K562 (cell line): ENCODE measurements around the gene NOSIP. TPM values are rescaled to one million over a fixed set of nuclear protein-coding genes. Genes with fewer than 3 reads are reported as not detected.

Experiments used
- ATAC-seq: fragments of 200-7000 bp; cut with Tn5 transposase; 3 replicates; pipeline ENCODE4 v1.9.1; 2020; ENCODE audit warnings: moderate library complexity
- BruUV-seq: library from RNA; stranded (reverse); fragments of 400-500 nt; replicated peaks from 2 replicates; lab custom pipeline; 2021; lab: Mats Ljungman, UMichigan
- CTCF ChIA-PET: fragments of 300-600 bp; formaldehyde crosslinking; extraction: SDS; loops from one replicate; lab custom pipeline; 2021; ENCODE audit warnings: low intra/inter-chr PET ratio; lab: Yijun Ruan, JAX
- POLR2A ChIA-PET: fragments of 300-600, 350-650 bp; sonication (Branson Sonifier 250); formaldehyde crosslinking; extraction: SDS; loops from one replicate; lab custom pipeline; 2021; ENCODE audit warnings: antibody characterized with exemption, inconsistent platforms; lab: Yijun Ruan, JAX
- DNase-seq, 4 experiments: peaks; one replicate each; pipeline versions ENCODE4 v3.0.0 to v3.0.0-alpha.2; 2011 to 2018; ENCODE audit warnings: low spot score in 3 of 4, mixed read lengths in 3 of 4; ENCODE audit errors: extremely low read depth in 1 of 4
- FAIRE-seq: peaks from 2 replicates; lab custom pipeline; 2011; peaks lifted over from hg19 to GRCh38; lab: Jason Lieb, UNC
- H2AFZ ChIP-seq: 2 replicates; pipeline ENCODE4 v1.6.0; 2011; ENCODE audit warnings: low read depth, low read length, control low read depth, inconsistent platforms
- H3K27ac ChIP-seq: fragments of 200-600 bp; 3 replicates; pipeline ENCODE4 v1.8.0; 2011; ENCODE audit warnings: low read depth, mild to moderate bottlenecking, control low read depth, inconsistent platforms, low read length, moderate library complexity, mixed read lengths; ENCODE audit errors: extremely low read depth
- H3K27me3 ChIP-seq, 2 experiments: fragments of 300-600 bp in 1 of 2; 2 replicates in 1 of 2; 3 replicates in 1 of 2; pipeline versions ENCODE4 v1.6.0 to v1.8.0; 2011; ENCODE audit warnings: inconsistent platforms in 2 of 2, low read length in 2 of 2, mild to moderate bottlenecking in 1 of 2, mixed read lengths in 1 of 2, moderate library complexity in 1 of 2; ENCODE audit not compliant: control insufficient read depth in 2 of 2, insufficient read depth in 2 of 2
- H3K36me3 ChIP-seq: fragments of 300-600 bp; 3 replicates; pipeline ENCODE4 v1.8.0; 2011; ENCODE audit warnings: mild to moderate bottlenecking, low read length, inconsistent platforms; ENCODE audit not compliant: control insufficient read depth, insufficient read depth
- H3K4me1 ChIP-seq, 2 experiments: fragments of 200-600 bp in 1 of 2; replicated peaks in 1 of 2; 2 replicates in 1 of 2; 3 replicates in 1 of 2; pipeline versions ENCODE4 v1.5.1 to v1.8.0; 2011; ENCODE audit warnings: inconsistent platforms in 2 of 2, low read length in 2 of 2, mild to moderate bottlenecking in 1 of 2, mixed read lengths in 1 of 2, moderate library complexity in 1 of 2; ENCODE audit not compliant: control insufficient read depth in 2 of 2, insufficient read depth in 2 of 2
- H3K4me2 ChIP-seq: 2 replicates; pipeline ENCODE4 v1.6.1; 2011; ENCODE audit warnings: low read length, control low read depth, inconsistent platforms, mixed read lengths; ENCODE audit not compliant: insufficient read depth
- H3K4me3 ChIP-seq: fragments of 200-600 bp; sonication (generic), shearing (Covaris generic); 2 replicates; pipeline ENCODE4 v1.5.1; 2016; ENCODE audit warnings: control low read depth, inconsistent platforms
- H3K79me2 ChIP-seq: fragments of 200-600 bp; 3 replicates; pipeline ENCODE4 v1.8.0; 2011; ENCODE audit warnings: low read length, inconsistent platforms; ENCODE audit not compliant: control insufficient read depth, insufficient read depth
- H3K9ac ChIP-seq, 2 experiments: 2 replicates each; pipeline versions ENCODE4 v1.6.0 to v1.6.1; 2011; ENCODE audit warnings: low read depth in 2 of 2, low read length in 2 of 2, control low read depth in 1 of 2, inconsistent platforms in 1 of 2, mild to moderate bottlenecking in 1 of 2, mixed read lengths in 1 of 2; ENCODE audit not compliant: insufficient read depth in 1 of 2
- H3K9me1 ChIP-seq: one replicate; pipeline ENCODE4 v1.6.0; 2011; ENCODE audit warnings: inconsistent platforms, mild to moderate bottlenecking, low read length, moderate library complexity; ENCODE audit not compliant: control insufficient read depth, insufficient read depth
- H3K9me3 ChIP-seq: replicated peaks from 2 replicates; pipeline ENCODE4 v1.5.1; 2011; ENCODE audit warnings: low read depth, low read length, inconsistent platforms; ENCODE audit not compliant: control insufficient read depth, insufficient read depth
- H4K20me1 ChIP-seq: replicated peaks from 2 replicates; pipeline ENCODE4 v1.6.1; 2011; ENCODE audit warnings: low read length, inconsistent platforms, mixed read lengths; ENCODE audit not compliant: control insufficient read depth, insufficient read depth
- BHLHE40 ChIP-seq: IDR thresholded peaks from 2 replicates; pipeline ENCODE4 v1.6.1; 2011; ENCODE audit warnings: low read length, improper control_type of control experiment
- CHD4 ChIP-seq: fragments of 200-600 bp; sonication (generic); IDR thresholded peaks from 3 replicates; pipeline ENCODE4 v1.6.1; 2012; ENCODE audit warnings: low read depth, mild to moderate bottlenecking, mixed read lengths, low read length, inconsistent platforms; ENCODE audit not compliant: insufficient read depth, insufficient replicate concordance, poor library complexity, severe bottlenecking
- MEIS2 ChIP-seq: fragments of 450-650 bp; IDR thresholded peaks from 2 replicates; pipeline ENCODE4 v1.6.1; 2014; ENCODE audit warnings: mild to moderate bottlenecking; ENCODE audit not compliant: partially characterized antibody
- NONO ChIP-seq, 2 experiments: fragments of 200-400 bp in 1 of 2; fragments of 450-650 bp in 1 of 2; formaldehyde crosslinking in 1 of 2; IDR thresholded peaks; 2 replicates each; pipeline ENCODE4 v1.6.1; 2017; ENCODE audit warnings: low read depth in 2 of 2, mild to moderate bottlenecking in 2 of 2, moderate library complexity in 2 of 2, low read length in 1 of 2
- POLR2G ChIP-seq: fragments of 200-400 bp; formaldehyde crosslinking; IDR thresholded peaks from 2 replicates; pipeline ENCODE4 v1.6.1; 2017; ENCODE audit warnings: low read depth, mild to moderate bottlenecking, antibody characterized with exemption, low read length, moderate library complexity
- SMAD2 ChIP-seq: fragments of 150-350 bp; IDR thresholded peaks from 2 replicates; pipeline ENCODE4 v1.6.1; 2014; ENCODE audit warnings: low read depth, mild to moderate bottlenecking, low read length
- THRAP3 ChIP-seq: fragments of 450-650 bp; IDR thresholded peaks from 2 replicates; pipeline ENCODE4 v1.6.1; 2016; ENCODE audit warnings: mild to moderate bottlenecking, inconsistent platforms, borderline replicate concordance
- ZNF778 ChIP-seq: fragments of 450-650 bp; formaldehyde crosslinking; IDR thresholded peaks from 2 replicates; pipeline ENCODE4 v1.4.0; 2020; ENCODE audit warnings: mild to moderate bottlenecking, moderate library complexity
- ZNF780A ChIP-seq: fragments of 250-450 bp; sonication (Bioruptor Pico); IDR thresholded peaks from 2 replicates; pipeline ENCODE4 v1.5.0; 2021; ENCODE audit warnings: mild to moderate bottlenecking
- WGBS: fragments of 100-300 bp; shearing (Covaris generic); methylation state at CpG from one replicate; pipeline ENCODE4 v1.1.6; 2016; ENCODE audit warnings: low coverage, mixed read lengths; ENCODE audit not compliant: insufficient coverage; ENCODE audit errors: missing lambda C conversion rate; 5-methylcytosine and 5-hydroxymethylcytosine counted together
- in situ Hi-C: fragments of 300-500 bp; cut with MboI; formaldehyde crosslinking; loops from 4 replicates; pipeline ENCODE4 v1.15.0; 2018; ENCODE audit warnings: inconsistent platforms, mixed read lengths
- intact Hi-C: fragments of 100-400 bp; cut with micrococcal nuclease; formaldehyde crosslinking; loops from 2 replicates; pipeline ENCODE4 v1.14.2; 2022
- polyA plus RNA-seq, 8 experiments: library from polyadenylated mRNA; depleted of rRNA in 4 of 8; stranded (reverse) in 5 of 8; unstranded in 3 of 8; fragments of >200 nt; fragmentation: Nextera tagmentation in 2 of 8; fragmentation: Illumina TruSeq in 1 of 8; extraction: Ambion mirVana in 2 of 8; extraction: Trizol in 1 of 8; gene quantifications; 2 replicates each; pipeline versions ENCODE4 v1.2.1 to v1.2.3, GENCODE V29; 2011 to 2014; ENCODE audit warnings: inconsistent platforms in 1 of 8, missing spikeins in 1 of 8
- total RNA-seq, 7 experiments: library from RNA; depleted of rRNA in 6 of 7; stranded (reverse); fragments of >200 nt in 6 of 7; fragmentation: Illumina TruSeq in 2 of 7; extraction: Trizol in 2 of 7; gene quantifications; 2 replicates each; pipeline versions ENCODE4 v1.2.1 to v1.2.3, GENCODE V29; 2011 to 2021; ENCODE audit warnings: low replicate concordance in 1 of 7
- TF ChIP-seq, protein P1 (sequence below), 2 experiments: fragments of 150-350 bp in 1 of 2; IDR thresholded peaks; 2 replicates each; pipeline ENCODE4 v1.6.1; 2012 to 2016; ENCODE audit warnings: low read depth in 2 of 2, low read length in 2 of 2, mild to moderate bottlenecking in 1 of 2, moderate library complexity in 1 of 2
- TF ChIP-seq, protein P2 (sequence below): sonication (generic); formaldehyde crosslinking; IDR thresholded peaks from 2 replicates; pipeline ENCODE4 v1.8.1; 2022; ENCODE audit warnings: missing genetic modification reagents

Gene NOSIP
- total and polyA plus RNA-seq, 9 of the 15 experiments (the other 6 are each of a cell fraction or from before 2014, with no cell fraction given), result 14.4 to 153 (median 79.9) TPM

DNA sequence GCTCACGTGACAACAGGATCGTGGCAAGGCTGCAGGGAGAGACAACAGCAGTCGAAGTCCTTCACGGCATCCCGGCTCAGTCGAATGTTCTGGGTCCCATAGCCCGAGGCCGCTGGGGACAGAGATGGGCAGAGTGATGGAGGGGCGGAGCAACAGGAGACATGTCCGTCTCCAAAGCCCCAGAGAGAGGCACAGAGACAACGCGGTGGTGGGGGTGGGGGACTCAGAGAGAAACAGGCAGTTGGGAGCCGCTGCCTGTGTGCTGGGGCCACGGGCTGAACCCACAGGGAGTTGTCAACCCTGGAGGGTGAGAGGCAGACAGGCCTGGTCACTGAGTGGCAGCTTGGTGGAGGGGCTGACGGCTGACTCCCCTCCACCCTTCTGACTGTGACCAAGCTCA lies 20.4 kb downstream of the NOSIP start:
- in situ Hi-C loops (no loop called here), intact Hi-C loops (no loop called here)
- no peaks in the 10 kb centered on the region; the same call in 1 of the 2 replicates for H4K20me1 ChIP-seq
- H2AFZ ChIP-seq, result no peak overlapping the region
- H3K27me3 ChIP-seq, result no peaks in the 10 kb centered on the region
- H3K9ac ChIP-seq, result peak overlapping the region in 1 of 2 experiments; percentile 88; a peak in 2 of 4 replicates
- FAIRE-seq (no peak), ATAC-seq (no peak), DNase-seq (no peak)
- H3K4me2 ChIP-seq, result peak overlapping the region; percentile 52; the same call in 1 of the 2 replicates
- WGBS, result 80% methylated on average over 13 of the region's 15 CpGs
- no peaks in the 10 kb centered on the region for H3K9me1 ChIP-seq
- H3K4me3 ChIP-seq, result no peak overlapping the region
- ChIA-PET CTCF (no interaction called here), POLR2A (interaction anchor here (0.6 to 2.1 kb wide), 5 partner anchors 11 to 272 kb away, joined by 3 to 6 read pairs (median 4); no protein-coding TSS in a partner anchor)
- H3K79me2 ChIP-seq, result peaks cover 28% of the 10 kb centered on the region
- BruUV-seq, result no TSS peak
- 0 out of 2 replicates have a peak, but pooled peaks have one; percentile 47 for TF ChIP-seq POLR2G
- TF ChIP-seq MEIS2, result no peak
- no peak overlapping the region; the same call in 2 of the 3 replicates for H3K27ac ChIP-seq
- peaks cover 65% of the 10 kb centered on the region for H3K36me3 ChIP-seq
- H3K4me1 ChIP-seq, result peaks cover 12 to 35% of the 10 kb centered on the region in 2 experiments
- no peaks in the 10 kb centered on the region for H3K9me3 ChIP-seq

DNA sequence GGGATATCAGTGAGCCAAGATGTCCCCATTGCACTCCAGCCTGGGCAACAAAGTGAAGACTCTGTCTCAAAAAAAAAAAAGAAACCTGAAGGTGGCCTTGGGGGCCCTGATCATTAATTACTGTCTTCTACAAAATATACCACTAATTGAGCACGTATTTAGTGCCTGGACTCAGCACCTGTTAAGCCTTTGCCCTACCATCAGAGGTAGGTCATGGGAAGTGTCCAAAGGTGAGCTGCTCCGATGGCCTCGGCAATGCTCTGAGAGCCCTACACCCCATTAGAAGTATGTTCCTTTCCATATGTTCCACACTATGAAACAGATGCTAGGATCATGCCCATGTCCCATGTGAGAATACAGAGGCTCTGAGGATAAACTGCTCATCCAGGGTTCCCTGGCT lies 20.9 kb downstream of the NOSIP start:
- Histone ChIP-seq H3K9ac (peak overlapping the region in 1 of 2 experiments; percentile 88; a peak in 2 of 4 replicates), H3K4me2 (no peak overlapping the region), H3K79me2 (peaks cover 23% of the 10 kb centered on the region), H2AFZ (no peak overlapping the region), H3K27me3 (no peaks in the 10 kb centered on the region), H3K9me1 (no peaks in the 10 kb centered on the region), H4K20me1 (no peaks in the 10 kb centered on the region; the same call in 1 of the 2 replicates), H3K4me1 (peaks cover 12 to 39% of the 10 kb centered on the region in 2 experiments), H3K9me3 (no peaks in the 10 kb centered on the region), H3K27ac (no peak overlapping the region), H3K36me3 (peaks cover 69% of the 10 kb centered on the region), H3K4me3 (no peak overlapping the region)
- DNase-seq, result no peak
- CTCF ChIA-PET, result no interaction called here
- no TSS peak for BruUV-seq
- no peak for ATAC-seq
- whole genome bisulfite sequencing, result 94% methylated on average over 3 of the region's 3 CpGs
- POLR2A ChIA-PET, result interaction anchor here (0.6 to 2.1 kb wide), 6 partner anchors 9 to 272 kb away, joined by 3 to 6 read pairs (median 4); no protein-coding TSS in a partner anchor
- intact Hi-C loops (no loop called here), in situ Hi-C loops (no loop called here)
- no peak for FAIRE-seq
- TF ChIP-seq ZNF778 (CRISPR knock-in tag) (no peak), NONO (IDR thresholded peaks at IDR 0.05; ENCODE audit: low read depth in 2 of 2, low read length in 1 of 2) (no peak), CHD4 (no peak), SMAD2 (no peak), BHLHE40 (no peak), ZNF780A (CRISPR knock-in tag) (no peak), THRAP3 (no peak)
- TF ChIP-seq, protein P1, sequence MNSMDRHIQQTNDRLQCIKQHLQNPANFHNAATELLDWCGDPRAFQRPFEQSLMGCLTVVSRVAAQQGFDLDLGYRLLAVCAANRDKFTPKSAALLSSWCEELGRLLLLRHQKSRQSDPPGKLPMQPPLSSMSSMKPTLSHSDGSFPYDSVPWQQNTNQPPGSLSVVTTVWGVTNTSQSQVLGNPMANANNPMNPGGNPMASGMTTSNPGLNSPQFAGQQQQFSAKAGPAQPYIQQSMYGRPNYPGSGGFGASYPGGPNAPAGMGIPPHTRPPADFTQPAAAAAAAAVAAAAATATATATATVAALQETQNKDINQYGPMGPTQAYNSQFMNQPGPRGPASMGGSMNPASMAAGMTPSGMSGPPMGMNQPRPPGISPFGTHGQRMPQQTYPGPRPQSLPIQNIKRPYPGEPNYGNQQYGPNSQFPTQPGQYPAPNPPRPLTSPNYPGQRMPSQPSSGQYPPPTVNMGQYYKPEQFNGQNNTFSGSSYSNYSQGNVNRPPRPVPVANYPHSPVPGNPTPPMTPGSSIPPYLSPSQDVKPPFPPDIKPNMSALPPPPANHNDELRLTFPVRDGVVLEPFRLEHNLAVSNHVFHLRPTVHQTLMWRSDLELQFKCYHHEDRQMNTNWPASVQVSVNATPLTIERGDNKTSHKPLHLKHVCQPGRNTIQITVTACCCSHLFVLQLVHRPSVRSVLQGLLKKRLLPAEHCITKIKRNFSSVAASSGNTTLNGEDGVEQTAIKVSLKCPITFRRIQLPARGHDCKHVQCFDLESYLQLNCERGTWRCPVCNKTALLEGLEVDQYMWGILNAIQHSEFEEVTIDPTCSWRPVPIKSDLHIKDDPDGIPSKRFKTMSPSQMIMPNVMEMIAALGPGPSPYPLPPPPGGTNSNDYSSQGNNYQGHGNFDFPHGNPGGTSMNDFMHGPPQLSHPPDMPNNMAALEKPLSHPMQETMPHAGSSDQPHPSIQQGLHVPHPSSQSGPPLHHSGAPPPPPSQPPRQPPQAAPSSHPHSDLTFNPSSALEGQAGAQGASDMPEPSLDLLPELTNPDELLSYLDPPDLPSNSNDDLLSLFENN (IDR thresholded peaks at IDR 0.05; ENCODE audit: low read depth in 2 of 2, low read length in 2 of 2), result no peak
- TF ChIP-seq, protein P2, sequence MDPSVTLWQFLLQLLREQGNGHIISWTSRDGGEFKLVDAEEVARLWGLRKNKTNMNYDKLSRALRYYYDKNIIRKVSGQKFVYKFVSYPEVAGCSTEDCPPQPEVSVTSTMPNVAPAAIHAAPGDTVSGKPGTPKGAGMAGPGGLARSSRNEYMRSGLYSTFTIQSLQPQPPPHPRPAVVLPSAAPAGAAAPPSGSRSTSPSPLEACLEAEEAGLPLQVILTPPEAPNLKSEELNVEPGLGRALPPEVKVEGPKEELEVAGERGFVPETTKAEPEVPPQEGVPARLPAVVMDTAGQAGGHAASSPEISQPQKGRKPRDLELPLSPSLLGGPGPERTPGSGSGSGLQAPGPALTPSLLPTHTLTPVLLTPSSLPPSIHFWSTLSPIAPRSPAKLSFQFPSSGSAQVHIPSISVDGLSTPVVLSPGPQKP, result no peak
